NCI-H2107 (cell line): ENCODE data around the gene TTC23L.
A peak's percentile ranks its signal among the peaks of the same experiment; 100 is the strongest.

Experiments used
- DNase-seq: peaks from one replicate; lab custom pipeline; 2025; lab: John Stamatoyannopoulos, UW

TTC23L gene

GRCh38 chr5:34870382-34870781 is 31.4 kb downstream of the TTC23L start:
- DNase-seq, result no peak

DNA sequence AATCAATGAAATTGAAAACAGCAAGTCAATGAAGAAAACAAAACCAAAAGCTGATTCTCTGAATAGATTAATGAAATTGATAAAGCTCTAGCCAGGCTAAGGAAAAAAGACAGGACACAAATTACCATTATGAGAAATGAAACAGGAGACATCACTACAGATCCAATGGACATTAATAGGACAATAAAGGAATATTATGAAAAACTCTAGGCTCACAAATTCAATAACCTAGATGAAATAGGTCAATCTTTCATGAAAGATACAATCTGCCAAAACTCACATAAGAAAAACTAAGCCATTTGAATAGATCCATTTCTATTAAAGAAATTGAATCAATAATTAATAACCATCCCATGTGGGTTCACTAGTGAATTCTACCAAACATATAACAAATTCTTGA is 37.3 kb downstream of the TTC23L start:
- no peak for DNase-seq

GRCh38 chr5:34881246-34881645 is 42.3 kb downstream of the TTC23L start:
- no peak for DNase-seq

- no peak for DNase-seq
These were observed 47.6 kb downstream of the TTC23L start for GRCh38 chr5:34886392-34887119.

DNA sequence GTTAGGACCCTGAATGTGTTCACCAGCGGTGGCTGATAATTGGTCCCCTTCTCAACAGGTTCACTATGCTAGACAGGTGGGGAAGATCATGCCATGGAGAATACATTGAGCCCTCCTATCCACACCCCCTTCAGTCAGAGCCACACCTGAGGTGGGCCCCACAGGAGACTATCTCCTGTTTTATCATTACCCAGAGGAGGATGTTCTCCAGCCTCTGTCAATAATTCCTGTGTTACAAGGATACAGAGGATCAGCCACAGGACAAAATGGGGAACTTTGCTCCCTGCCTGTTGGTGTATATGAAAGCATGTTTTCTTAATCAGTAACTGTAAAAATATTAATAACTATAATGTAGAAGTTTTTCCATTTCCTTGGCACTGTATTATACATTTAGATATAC is 50.4 kb downstream of the TTC23L start:
- DNase-seq, result no peak

- no peak for DNase-seq
These were observed 53.0 kb downstream of the TTC23L start for GRCh38 chr5:34891981-34892380.

DNA sequence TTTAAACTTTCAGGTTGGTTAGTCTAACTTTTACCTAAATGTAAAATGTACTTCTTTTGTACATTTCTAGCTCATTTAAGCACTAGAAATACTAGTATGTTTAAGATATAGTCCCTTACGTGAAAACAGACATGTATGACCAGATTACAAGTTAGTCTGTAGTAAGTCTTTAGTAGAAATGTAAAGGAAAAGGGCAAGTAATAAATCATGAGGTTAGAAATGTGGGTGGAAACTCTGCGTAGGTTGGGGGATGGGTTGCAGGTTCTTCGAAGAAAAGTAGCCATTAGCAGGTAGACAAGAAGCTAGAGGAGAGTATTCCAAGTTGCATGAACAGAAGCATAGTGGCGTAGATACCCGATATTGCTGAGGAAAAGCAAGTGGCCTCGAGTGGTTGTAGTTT is 53.5 kb downstream of the TTC23L start:
- no peak for DNase-seq

- DNase-seq, result no peak
These were observed 55.8 kb downstream of the TTC23L start for GRCh38 chr5:34894716-34895115.

DNA sequence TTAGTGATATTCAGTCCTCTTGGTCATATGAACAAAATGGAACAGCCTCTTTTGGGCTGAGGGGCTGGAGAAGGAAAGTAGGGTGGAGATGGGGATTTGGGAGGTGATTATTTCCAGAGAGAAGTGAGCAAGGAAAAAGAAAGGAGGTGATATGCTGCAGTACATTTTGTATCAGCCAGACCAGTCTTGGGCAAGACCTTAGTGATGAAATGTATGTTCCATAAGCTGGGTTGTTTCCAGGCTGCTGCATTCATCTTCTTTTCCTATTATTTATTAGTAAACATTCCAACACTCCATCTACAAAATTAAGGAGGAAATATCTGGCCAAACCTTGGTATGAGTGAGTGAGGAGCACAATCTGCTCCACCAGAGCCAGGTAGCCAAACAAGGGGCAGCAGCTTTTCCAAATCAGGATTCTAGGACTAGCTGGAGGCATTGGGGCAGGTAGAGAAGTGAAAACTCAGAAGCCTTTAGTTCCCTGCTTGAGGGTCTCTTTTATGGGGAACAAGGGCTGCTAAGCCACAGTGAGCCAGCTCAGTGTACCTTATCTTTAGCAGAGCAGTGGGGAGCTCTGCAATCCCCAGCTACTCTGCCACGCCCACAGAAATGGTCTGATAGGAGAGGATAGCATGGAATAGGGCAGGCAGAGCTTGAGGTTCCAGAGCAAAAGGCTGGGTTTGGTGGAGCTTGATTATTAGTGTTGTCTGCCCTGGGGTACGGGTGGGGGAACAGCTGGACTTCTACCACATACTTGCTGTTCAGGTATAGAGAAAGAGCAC is 56.9 kb downstream of the TTC23L start:
- no peak for DNase-seq

DNA sequence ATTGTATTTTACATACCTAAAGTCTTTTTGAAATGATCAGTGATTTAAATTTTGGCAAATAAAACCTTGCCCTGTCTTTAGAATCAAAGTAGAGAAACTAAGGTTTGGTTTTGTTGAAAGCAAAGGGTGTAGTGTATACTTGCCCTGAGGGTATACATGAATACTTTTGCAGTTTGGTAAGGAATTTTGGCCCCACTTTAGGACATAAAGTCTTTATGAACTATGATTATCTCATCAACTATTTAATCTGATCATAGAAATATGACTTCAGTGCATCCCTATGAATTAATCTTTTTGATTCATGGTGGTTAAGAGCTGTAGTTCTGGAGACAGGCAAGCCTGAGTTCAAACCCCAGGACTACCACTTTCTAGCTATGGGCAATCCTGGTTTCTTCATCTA is 58.7 kb downstream of the TTC23L start:
- no peak for DNase-seq

DNA sequence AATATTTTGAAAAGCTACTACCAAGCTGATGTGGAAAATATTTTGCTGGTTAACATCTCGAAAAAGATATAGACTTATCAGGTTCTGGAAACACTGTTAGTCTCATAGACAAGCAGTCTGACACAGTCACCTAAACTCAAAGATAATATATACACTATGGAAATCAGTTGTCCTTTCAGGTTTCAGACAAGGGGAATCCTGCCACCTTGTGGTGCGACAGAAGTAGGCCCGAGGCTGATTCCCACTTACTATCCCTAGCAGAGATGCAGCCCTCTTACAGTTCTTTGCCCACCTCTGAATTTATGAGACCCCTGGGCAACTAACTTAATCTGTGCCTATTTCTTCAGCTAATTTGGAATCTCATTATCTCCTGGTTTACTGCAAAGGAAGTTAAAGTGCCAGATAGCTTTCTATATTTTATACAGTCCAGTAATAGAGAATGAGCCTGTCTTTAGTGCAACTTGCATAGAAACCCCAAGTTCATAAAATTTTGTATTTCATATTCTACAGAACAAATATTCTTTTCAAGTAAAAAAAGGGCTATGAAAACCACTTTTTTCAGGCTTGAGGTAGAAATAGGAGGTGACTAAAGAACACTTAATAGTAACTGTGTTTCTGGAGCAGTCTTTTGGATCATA is 59.4 kb downstream of the TTC23L start:
- peak; percentile 56 for DNase-seq

GRCh38 chr5:34899066-34899465 is 60.1 kb downstream of the TTC23L start:
- DNase-seq, result no peak

DNA sequence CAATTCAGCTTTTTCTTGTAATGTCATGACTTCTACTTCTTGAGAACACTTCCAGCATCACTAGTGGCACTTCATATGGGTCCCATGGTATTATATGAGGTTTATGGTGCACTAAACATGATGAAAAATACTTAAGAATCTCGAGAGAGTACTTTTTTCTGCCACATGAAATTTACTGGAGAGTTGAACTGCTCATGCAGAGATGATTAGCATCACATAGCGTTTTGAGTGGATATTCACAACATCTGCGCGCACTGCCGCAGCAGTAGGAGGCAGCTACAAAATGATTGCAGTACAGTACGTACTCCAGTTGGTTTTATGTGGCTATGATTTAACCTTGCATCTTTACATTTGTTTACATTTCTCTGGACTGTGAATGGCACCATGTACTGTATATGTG is 61.7 kb downstream of the TTC23L start:
- DNase-seq, result no peak

- DNase-seq, result no peak
These were observed 64.3 kb downstream of the TTC23L start for GRCh38 chr5:34903260-34903659.

- DNase-seq, result no peak
These were observed 66.6 kb downstream of the TTC23L start for GRCh38 chr5:34905564-34905963.

GRCh38 chr5:34913072-34913471 is 74.1 kb downstream of the TTC23L start:
- no peak for DNase-seq

GRCh38 chr5:34914671-34915138 is 75.7 kb downstream of the TTC23L start:
- no peak for DNase-seq

GRCh38 chr5:34915139-34915855 is 76.3 kb downstream of the TTC23L start, which contains the start of the genes BRIX1 and RAD1:
Gene BRIX1 (plus strand): TSS chr5:34915711. CDS start chr5:34915739, 28 bp downstream.
Gene RAD1 (minus strand): TSS chr5:34915504. CDS start chr5:34914892, 612 bp downstream.
- peak; percentile 97 for DNase-seq

DNA sequence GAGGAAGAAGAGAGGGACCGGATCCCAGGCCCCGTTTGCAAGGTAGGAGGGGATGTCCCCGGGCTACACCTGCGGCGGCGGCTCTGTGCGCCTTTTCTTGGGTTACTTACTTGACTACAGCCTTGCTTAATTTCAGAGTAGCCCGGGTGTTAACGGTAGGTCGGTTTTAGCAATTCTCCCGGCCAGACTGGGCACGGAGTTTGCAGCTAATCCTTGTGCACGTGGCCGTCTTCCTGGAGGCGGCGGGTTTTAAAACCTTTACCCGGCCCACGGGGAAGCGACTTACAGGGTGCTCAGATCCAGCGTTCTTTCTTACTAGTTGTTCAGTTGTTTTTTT is 76.9 kb downstream of the TTC23L start:
- no peak for DNase-seq

- DNase-seq, result no peak
These were observed 77.6 kb downstream of the TTC23L start for GRCh38 chr5:34916518-34916917.

DNA sequence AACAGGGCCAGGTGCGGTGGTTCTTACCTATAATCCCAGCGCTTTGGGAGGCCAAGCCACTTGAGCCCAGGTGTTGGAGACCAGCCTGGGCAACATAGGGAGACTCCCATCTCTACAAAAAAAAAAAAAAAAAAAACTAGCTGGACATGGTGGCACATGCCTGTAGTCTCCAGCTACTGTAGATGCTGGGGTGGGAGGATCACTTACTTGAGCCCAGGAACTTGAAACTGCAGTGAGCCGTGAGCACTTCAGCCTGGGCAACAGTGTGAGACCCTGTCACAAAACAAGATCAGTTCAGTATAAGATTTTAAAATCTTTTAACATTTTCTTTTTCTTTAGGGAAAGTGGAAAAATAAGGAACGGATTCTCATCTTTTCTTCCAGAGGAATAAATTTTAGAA is 79.1 kb downstream of the TTC23L start:
- DNase-seq, result no peak

- DNase-seq, result no peak
These were observed 80.1 kb downstream of the TTC23L start for GRCh38 chr5:34919077-34919476.
